NCI-H1105 treated with DMSO at 0.1 percent for 48 hours (cell line): Measurements from ENCODE around the gene GZMM.
A peak's percentile ranks its signal among the peaks of the same experiment; 100 is the strongest.

Experiments
- DNase-seq: peaks from one replicate; lab custom pipeline; 2025; lab: John Stamatoyannopoulos, UW

GZMM gene

DNA sequence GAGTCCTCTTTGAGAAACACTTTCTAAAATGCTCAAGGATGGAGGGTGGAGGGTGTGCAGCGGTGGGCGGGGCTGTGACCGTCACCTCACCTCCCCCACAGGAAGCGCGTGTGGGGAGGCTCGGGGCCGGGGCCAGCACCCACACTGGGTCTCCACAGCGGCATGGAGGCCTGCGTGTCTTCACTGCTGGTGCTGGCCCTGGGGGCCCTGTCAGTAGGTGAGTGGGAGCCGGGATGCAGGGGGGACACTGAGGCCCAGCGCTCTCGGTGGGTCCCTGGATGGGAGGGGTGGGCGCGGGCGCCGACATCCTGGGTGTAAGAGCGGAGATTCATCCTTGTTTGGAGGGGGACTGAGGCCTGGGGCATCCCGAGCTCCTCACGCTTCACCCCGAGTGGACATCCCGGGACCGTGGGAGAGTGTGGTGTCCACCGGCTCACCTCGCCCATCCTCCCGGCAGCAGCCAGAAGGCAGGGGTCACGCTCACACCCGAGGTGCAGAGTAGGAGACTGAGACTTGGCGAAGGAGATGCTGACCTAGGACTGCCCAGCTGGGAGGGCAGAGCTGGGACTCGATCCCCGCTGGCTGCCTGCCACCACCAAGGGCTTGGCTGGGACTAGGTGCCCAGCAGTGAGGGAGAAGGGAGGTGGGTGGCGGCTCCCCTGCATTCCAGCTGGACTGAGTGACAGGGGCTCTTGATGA lies at the start of gene GZMM:
Gene GZMM, plus strand, starts transcription at position 144 of the 699 bp plus-strand sequence. Its CDS starts 19 bp downstream, at position 163.
- DNase-seq: no peak

DNA sequence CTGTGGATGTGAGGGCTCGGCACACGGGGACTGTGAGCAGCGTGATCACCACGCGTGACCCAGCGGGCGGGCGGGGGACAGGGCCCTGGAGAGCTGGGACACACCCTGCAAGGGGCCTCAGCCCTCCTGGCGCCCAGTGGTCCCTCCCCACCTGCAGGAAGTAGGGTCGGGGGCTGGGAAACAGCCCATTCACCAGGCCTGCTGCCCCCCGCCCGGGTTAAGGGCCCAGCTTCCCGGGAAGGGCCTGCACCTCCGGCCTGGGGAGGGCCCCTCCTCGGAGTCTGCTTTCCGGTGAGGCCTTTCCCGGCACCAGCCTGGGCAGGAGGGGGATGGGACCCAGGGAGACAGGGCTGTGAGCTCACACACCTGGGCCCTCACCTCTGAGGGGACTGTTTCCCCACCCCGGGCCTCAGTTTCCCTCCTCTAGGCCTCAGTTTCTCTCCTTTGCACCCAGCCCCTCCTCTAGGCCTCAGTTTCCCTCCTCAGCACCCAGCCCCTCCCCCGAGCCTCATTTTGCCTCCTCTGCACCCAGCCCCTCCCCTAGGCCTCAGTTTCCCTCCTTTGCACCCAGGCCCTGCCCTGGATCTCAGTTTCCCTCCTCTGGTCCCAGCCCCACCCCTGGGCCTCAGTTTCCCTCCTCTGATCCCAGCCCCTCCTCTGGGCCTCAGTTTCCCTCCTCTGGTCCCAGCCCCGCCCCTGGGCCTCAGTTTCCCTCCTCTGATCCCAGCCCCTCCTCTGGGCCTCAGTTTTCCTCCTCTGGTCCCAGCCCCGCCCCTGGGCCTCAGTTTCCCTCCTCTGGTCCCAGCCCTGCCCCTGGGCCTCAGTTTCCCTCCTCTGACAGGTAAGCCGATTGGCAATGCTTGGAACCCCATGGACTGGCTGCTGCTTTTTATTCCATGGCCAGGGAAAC lies 49.4 kb upstream of the GZMM start:
- DNase-seq: no peak

DNA sequence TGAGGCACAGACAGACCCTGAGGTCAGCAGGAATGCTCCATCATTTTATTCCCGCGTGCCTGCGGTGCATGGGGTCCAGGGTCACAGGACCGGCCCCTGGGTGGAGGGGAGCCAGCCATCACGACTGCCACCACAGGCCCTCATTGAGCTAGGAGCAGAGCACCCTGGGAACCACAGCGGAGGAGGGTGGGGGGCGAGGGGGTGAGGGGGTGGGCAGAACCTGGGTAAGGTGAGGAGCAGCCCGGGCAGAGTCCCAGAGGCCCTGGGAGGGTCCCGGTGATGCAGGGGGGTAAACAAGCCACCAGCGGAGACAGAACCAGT lies 48.8 kb upstream of the GZMM start:
- no peak for DNase-seq

DNA sequence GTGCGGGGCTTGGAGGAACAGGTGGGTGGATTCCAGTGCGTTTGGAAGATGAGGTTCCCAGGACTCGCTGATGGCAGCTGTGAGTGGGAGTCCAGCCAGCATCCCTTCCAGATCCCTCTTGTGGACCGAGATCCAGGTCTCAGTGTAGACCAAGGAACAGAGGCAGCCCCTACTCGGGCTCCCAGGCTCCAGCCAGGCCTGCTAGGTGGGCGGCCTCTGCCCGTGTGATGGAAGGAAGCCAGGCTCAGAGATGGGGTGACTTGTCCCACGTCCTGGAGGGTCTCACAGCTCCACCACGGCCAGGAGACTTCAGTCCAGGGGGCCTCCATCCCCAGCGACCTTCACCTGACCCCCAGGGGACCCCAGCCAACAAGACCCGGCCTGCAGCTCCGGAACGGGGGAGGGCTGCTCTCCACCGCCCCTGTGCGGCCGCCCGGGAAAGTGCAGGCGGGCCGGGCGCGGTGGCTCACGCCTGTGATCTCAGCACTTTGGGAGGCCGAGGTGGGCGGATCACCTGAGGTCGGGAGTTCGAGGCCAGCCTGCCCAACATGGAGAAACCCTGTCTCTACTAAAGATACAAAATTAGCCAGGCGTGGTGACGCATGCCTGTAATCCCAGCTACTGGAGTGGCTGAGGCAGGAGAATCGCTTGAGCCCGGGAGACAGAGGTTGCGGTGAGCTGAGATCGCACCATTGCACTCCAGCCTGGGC lies 48.3 kb upstream of the GZMM start:
- no peak for DNase-seq

DNA sequence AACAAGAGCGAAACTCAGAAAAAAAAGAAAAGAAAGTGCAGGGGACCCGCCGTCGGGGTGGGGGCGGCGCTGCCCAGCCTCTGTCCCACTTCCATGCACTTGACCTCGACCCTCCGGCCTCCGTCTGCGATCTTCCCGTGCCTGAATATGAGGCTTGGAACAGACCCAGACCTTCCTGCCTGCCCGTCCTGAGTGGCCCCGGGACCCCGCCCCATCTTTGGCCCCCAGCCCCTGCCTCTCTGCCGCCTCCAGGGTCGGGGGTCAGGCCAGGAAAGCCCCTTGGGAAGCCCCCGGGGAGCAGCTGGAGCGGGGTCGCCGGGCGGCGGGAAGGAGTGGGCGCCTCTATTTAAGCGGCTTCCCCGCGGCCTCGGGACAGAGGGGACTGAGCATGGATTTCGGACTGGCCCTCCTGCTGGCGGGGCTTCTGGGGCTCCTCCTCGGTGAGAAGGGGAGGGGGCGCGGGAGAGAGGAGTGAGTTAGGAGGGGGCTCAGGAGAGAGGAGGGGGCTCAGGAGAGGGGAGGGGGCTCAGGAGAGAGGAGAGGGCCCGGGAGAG lies 47.7 kb upstream of the GZMM start, which contains the start of gene MADCAM1:
Gene MADCAM1, plus strand, starts transcription at position 375 of the 554 bp plus-strand sequence. Its CDS starts 14 bp downstream, at position 389.
- DNase-seq: no peak

DNA sequence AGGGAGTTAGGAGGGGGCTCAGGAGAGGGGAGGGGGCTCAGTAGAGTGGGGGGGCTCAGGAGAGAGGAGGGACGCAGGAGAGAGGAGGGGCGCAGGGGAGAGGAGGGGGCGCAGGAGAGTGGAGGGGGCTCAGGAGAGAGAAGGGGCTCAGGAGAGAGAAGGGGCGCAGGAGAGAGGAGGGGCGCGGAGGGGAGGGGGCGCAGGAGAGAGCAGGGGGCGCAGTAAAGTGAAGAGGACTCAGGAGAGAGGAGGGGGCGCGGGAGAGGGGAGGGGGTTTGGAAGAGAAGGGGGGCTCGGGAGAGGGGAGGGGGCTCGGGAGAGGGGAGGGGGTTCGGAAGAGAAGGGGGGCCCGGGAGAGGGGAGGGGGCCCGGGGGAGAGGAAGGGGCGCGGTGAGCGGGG lies 46.9 kb upstream of the GZMM start:
- DNase-seq: no peak

DNA sequence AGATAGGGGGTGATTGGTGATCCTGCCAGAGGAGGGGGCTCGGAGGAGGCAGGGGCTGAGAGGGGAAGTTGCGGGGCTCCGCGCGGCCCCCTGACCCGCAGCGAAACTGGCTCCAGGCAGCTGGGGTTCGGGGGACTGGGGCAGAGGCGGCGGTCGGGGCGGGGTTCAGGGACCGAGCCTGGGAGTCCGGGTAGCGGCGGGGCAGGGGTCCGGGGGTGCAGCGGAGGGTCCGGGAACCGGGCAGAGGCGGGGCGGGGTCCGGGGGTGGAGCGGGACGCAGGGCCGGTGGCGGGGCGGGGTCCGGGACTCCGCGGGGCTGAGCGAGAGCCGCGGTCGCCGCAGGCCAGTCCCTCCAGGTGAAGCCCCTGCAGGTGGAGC lies 46.4 kb upstream of the GZMM start:
- DNase-seq: no peak

DNA sequence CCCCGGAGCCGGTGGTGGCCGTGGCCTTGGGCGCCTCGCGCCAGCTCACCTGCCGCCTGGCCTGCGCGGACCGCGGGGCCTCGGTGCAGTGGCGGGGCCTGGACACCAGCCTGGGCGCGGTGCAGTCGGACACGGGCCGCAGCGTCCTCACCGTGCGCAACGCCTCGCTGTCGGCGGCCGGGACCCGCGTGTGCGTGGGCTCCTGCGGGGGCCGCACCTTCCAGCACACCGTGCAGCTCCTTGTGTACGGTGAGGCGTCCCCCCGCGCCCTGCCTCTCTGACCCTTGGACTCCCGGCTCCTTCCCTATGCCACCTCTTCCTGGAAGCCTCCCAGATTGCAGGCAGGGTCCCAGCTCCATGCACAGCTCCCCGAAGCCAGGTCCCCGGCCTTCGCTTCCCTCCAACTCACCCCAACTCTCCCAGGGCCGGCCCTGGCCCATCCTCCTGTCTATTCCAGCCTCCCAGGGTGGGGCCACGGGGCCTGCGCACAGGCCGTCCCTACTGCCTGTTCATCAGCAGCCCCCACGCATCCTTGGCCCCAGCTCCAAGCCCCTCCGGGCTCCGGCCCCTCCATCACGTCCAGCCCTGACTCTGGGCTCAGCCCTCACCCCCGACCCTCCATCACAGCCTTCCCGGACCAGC lies 45.9 kb upstream of the GZMM start:
- DNase-seq: no peak

DNA sequence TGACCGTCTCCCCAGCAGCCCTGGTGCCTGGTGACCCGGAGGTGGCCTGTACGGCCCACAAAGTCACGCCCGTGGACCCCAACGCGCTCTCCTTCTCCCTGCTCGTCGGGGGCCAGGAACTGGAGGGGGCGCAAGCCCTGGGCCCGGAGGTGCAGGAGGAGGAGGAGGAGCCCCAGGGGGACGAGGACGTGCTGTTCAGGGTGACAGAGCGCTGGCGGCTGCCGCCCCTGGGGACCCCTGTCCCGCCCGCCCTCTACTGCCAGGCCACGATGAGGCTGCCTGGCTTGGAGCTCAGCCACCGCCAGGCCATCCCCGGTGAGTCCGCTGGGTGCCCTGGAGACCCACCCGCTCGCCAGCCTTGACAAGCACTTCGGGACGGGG lies 45.4 kb upstream of the GZMM start:
- DNase-seq: no peak

DNA sequence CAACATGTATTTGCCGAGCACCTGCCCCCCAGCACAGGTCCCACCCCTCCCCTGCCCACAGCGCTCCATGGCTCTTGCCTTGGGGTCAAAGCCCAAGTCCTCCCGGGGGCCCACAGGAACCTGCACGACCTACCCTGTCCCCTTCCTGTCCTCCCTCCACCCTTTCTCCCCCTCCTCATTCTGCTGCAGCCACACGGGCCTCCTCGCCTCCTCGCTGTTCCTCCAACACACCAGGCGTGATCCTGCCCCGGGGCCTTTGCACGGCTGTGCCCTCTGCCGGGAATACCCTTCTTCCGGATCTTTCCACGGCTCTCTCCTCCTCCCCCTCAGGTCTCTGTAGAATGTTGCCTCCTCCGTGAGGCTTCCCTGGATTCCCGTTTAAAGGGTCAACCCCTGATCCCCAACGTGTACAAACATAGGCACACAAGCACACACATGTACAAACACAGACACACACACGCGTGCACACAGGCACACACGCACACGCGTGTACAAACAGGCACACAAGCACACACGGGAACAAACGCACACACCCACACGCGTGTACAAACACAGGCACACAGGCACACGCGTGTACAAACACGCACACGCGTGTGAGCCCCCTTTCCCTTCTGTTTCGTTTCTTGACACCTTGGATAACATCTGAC lies 44.8 kb upstream of the GZMM start:
- DNase-seq: no peak

DNA sequence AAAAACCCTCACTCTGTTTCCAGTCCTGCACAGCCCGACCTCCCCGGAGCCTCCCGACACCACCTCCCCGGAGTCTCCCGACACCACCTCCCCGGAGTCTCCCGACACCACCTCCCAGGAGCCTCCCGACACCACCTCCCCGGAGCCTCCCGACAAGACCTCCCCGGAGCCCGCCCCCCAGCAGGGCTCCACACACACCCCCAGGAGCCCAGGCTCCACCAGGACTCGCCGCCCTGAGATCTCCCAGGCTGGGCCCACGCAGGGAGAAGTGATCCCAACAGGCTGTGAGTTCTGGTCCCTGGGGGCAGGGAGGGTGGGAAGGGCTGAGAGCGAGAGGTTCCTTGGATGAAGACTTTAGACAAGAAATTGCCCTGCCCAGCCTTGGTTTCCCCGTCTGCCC lies 42.2 kb upstream of the GZMM start:
- no peak for DNase-seq

DNA sequence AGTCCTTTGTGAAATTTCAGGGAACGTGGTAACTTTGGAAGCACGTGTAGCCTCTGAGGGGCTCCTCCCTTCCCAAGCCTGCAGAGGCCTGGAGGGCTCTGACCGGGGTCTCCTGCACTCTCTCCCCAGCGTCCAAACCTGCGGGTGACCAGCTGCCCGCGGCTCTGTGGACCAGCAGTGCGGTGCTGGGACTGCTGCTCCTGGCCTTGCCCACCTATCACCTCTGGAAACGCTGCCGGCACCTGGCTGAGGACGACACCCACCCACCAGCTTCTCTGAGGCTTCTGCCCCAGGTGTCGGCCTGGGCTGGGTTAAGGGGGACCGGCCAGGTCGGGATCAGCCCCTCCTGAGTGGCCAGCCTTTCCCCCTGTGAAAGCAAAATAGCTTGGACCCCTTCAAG lies 39.2 kb upstream of the GZMM start:
- DNase-seq: no peak

DNA sequence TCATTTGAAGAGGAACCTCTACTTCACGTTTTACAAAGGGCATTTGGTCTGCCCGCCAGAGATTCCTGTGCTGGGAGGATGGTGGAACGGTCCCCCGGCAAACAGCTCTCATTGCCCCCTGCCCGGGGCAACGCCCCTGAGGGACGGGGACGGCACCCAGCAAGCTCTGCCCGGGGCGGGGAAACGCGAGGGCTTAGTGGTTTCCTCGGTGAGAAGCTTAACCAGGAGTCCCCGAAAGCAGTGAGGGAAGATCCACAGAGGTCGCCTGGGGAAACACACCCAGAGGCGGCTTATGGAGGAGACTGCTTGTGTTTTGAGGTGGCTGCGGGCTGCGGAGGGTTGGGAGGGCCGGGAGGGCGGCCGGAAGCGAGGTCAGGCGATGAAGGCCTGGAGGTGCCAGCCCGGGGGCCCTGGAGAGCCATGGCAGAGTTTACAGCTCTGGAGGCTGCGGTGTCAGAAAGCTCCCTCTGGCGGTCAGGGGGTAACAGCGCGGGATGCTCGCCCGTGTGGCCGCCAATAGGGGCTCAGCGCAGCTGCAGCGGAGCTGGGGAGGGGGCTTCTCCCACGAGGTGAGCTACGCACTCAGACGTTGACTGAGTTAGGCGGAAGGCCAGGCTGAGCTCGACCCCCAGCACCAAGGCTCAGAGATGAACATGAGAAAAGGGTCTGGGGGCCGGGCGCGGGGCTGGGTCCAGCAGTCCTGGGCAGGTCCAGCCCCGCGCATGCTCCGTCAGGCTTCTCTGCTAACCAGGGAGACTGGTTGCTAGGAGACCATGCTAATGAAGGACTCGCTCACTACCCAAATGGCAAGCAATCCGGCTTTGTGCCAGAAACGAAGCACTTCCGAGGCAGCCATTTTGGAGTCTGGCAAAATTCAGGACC lies 37.2 kb upstream of the GZMM start:
- DNase-seq: peak; percentile 100

DNA sequence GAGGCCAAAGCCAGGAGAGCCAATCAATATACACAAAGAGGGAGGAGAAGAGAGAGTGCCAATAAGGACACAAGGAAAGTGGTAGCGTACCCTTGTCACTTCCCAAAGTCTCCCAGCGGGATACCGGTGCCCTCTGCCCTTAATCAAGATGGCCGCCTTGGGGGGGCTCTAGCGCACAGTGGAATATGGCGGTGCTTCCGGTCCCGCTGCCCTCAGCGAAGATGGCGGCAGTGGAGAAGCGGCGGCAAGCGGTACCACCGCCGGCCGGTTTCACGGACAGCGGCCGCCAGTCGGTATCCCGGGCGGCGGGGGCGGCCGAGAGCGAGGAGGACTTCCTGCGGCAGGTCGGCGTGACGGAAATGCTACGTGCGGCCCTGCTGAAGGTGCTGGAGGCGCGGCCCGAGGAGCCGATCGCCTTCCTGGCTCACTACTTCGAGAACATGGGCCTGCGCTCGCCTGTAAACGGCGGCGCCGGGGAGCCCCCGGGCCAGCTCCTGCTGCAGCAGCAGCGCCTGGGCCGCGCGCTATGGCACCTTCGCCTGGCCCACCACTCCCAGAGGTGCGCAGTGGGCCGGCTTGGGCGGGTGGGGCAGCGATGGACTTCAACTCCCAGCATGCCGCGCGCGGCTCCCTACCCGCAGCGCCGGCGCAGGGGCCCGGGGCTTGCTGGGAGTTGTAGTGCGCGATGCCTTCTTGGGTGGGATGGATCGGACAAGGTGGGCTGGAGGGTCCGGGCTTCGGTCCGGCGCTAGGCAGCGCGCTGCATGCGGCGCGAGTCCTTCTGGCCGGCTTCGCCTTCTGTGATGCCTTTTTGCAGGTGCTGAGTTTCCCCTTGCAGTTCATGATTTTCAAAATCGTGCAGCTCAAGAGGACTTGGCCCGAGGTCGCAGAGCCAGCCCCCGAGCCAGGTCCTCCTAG lies 36.3 kb upstream of the GZMM start, which contains the start of gene TPGS1:
Gene TPGS1, plus strand, starts transcription at position 212 of the 918 bp plus-strand sequence. Its CDS starts 10 bp downstream, at position 222.
- DNase-seq: peak; percentile 74

DNA sequence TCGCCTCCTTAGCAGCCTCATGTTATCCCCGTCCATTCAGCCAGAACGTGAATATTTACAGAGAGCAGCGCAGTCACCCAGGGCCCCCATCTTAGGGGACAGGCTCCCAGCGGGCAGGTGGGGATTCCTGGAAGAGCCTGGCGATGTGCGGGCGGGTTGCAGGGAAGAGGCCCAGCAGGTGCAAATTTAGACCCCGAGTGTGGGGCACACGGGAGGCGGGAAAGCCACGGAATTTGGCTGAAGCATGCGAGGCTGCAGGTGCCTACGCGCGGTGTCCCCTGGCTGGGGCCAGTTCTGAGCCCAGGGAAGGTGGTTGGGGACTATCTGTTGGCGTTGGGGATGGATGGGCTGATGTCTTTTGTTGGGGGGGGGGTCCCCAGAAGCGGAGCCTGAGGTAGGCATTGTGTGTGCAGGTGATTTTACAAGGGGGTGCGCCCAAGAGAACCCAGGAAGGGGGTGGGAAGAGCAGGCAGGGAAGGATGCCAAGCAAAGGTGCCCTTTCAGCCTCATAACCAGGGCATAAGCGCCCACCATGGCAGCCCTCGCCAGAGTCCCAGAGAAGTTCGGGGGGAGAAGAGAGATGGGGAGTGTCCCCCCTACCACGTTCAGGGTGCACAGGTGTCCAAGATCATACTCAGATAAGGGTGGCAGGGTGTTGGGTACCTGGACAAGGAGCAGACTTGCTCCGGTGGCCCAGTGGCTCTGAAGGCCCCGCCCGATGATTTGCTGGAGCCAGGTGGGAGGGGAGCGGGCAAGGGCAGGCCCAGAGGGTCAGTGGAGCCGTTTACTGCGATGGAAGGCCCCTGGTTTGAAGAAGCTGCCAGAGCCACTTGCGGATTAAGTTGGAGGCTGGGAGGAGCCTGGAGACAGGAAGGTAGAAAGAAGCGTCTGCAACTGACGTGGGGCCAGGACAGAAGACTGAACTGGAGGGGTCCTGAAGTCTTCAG lies 35.4 kb upstream of the GZMM start:
- DNase-seq: no peak

DNA sequence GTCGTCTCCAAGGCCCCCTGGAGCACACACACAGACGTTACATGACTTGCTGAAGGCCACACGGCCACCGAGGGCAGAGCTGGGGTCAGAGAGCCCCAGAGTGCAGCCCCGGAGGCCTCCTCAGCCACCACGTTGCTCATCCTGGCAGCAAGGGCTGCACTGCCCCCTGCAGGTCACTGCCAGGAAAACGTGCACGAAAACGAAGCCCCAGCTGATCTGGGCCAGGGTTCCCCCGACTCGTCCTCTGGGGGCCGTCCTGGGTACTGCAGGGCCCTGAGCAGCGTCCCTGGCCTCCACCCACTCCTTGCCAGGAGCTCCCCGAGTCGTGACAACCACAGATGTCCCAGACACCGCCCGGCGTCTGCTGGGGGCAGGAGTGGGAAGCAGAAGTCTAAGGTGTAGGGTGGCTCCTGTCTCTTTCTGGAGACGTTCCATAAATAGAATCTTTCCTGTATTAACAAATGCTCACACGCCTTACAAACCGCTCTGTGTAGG lies 33.2 kb upstream of the GZMM start:
- peak; percentile 83 for DNase-seq

DNA sequence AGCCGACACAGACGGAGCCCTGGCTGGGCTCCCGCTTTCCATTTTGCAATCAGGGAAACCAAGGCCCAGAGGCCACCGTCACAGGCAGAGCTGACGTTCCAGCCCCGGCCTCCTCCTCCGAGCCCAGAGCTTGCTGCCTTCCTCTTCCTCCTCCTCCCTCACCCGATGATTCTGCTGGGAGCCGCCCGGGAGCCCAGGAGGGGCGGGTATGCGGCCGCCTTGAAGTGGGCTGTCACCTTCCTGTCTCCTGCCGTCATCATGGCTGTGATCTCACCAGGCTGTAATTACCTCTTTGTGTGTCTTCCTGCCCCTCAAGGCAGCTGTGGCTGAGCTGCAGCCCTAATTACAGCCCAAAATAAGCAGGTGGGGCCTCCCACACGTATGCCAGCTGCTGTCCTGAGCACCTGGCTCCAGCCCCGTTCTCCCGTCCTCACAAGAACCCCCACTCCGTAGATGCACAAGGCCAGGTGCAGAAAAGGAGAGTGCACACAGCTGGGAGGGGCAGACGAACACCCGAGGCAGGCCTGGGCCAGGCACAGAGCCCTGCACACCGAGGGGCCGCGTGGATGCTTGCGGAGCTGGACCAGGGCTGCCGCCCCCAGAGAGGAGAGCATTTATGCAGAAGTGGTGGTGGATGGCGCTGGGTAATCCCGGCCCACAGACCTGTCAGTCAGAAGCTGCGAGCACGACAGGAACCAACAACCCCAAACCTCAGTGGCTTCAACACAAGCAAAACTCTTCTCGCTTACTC lies 32.6 kb upstream of the GZMM start:
- DNase-seq: peak; percentile 99
